Measurements from ENCODE around the gene PCSK7. TPM values are rescaled to one million over a fixed set of nuclear protein-coding genes. Genes with fewer than 3 reads are reported as not detected.
"Not testable (repeated sequence)": the region's sequence is repeated elsewhere in the genome, so short reads cannot be mapped to it uniquely, and the experiment has no call there.

The PCSK7 gene
- total RNA-seq, 1 experiment from 2014 or later = 85.4 TPM

DNA sequence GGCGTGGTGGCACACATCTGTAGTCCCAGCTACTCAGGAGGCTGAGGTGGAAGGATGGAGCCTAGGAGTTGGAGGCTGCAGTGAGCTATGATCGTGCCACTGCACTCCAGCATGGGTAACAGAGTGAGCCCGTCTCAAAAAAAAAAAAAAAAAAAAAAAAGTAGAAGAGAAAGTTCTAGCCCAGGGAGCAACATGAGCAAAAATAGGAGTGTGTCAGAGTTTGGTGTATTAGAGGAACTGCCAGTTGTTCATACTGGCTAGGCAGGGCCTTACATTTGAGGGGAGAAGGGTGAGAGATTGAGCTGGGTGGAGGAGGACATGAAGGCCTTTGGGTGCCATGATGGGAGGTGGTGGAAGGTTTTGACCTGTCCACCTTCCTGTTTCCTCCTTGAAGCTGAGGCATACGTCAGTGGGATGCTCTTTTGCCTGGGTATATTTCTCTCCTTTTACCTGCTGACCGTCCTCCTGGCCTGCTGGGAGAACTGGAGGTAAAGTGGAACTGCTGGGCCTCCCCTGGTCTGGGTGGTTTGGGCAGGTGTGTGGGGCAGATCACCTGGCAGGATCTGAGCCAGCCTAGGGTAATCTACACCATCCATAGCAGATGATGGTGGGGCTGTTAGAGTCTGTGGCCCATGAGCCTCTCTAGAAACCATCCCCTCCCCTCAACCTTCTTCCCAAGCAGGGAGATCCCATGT, 46.0 kb downstream of the PCSK7 start:
- no peak for DNase-seq (ENCODE audit: low spot score)

DNA sequence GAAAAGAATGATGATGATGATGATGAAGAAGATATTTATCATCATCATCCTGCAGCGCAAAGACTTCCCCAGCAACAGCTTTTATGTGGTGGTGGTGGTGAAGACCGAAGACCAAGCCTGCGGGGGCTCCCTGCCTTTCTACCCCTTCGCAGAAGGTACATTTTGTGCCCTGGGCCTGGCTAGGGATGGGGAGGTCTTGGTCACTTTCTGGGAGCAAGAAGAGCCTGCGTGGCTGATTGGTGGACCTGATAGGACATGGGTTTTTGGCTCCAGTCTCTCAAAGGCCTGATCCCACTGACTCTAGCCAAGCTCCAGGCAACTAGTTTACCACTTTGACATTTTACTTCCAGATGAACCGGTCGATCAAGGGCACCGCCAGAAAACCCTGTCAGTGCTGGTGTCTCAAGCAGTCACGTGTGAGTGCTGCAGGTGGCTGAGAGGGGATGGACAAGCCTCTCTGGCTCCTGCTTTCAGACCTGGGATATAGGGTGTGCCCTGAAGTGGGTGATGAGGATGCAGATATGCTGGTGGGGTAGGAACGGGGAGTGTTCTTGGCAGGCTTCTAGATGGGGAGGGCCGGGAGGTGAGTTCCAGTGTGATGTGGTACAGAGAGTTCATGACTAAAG, 48.0 kb downstream of the PCSK7 start:
- no peak for DNase-seq (ENCODE audit: low spot score)

DNA sequence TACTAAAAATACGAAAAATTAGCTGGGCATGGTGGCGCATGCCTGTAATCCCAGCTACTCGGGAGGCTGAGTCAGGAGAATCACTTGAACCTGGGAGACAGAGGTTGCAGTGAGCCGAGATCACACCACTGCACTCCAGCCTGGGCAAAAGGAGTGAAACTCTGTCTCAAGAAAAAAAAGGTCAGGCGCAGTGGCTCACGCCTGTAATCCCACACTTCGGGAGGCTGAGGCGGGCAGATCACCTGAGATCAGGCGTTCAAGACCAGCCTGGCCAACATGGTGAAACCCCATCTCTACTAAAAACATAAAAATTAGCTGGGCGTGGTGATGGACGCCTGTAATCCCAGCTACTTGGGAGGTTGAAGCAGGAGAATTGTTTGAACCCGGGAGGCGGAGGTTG, 48.7 kb downstream of the PCSK7 start:
- DNase-seq (ENCODE audit: low spot score) = not testable (repeated sequence)

DNA sequence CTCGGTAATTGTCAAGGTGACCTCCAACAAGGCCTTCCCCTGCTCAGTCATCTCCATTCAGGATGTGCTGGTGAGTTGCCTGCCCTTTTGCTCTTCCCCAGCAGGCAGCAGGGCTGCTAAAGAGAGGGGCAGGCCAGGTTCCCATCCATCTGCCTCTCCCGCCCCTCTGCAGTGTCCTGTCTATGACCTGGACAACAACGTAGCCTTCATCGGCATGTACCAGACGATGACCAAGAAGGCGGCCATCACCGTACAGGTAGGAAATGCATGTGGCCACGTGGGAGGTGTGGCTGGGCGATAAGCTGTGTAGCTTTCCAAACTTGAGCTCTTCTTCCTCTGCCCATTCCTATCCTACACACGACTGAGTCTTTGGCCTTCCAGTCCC, 49.3 kb downstream of the PCSK7 start:
- DNase-seq (ENCODE audit: low spot score) = no peak

DNA sequence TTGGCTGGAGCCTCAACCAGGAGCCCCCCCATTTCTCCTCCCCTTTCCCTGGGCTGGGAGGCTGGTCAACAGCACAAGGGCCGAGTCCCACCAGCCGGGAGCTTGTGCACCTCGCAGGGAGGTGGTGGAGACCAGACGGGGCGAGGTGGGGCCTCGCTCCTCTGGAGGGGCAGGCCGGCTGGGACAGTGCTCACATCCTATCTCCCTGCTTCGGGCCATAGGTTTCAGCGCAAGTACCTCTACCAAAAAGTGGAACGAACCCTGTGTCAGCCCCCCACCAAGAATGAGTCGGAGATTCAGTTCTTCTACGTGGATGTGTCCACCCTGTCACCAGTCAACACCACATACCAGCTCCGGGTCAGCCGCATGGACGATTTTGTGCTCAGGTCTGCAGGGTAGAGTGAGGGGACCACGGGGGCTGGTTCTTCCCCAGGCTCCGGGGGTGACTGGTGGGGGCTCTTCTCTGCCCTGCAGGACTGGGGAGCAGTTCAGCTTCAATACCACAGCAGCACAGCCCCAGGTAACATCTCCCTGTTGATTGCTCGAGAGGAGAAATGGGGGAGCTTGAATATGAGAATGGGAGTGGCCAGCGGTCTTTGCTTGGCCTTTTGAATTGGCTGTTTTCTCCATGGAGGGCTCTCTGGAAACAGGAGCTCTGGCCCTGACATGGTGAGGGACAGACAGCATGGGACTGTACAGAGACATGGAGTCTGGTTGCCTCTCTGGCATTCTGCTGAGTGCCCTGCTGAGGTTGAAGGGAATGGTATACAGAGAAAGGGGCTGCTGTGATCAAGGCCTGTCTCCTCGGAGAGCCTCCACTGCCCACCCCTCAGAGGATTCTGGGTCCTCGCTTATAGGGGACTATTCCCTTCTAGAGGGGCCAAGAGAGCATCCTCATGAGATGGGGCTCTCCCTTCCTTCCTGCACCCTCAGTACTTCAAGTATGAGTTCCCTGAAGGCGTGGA, 50.0 kb downstream of the PCSK7 start:
- DNase-seq (ENCODE audit: low spot score) = no peak

DNA sequence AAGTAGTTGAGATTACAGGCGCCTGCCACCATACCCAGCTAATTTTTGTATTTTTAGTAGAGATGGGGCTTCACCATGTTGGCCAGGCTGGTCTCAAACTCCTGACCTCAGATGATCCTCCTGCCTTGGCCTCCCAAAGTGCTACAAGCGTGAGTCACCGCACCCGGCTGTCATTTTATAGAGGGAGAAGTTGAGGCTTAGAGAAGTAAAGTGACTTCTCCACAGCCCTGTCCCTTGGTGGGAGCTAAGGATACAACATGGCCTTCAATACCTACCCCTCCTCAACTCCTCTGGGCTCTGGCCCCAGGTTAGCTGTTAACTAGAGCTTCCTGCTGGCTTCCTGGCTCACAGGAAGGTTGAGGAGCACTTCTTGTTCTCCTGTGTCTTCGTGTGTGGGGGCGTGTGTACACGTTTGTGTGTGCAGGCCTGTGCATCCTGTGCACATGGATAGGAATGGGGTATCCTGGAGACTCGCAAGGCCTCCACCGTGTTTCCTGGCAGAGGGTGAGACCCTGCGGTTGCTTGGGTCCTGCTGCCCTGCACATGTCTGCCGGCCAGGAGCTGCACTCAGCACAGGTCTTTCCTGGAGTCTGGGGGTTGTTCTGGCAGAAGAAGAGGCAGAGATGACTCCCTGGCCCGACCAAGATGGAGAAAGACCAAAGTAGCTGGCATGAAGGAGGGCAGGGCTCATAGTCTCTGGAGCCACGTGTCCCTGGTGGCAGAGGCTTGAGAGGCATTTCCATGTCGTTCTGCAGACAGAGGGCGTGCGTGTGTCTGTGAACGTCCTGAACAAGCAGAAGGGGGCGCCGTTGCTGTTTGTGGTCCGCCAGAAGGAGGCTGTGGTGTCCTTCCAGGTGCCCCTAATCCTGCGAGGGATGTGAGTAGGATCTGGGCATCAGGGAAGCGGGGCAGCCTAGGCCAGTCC, 51.0 kb downstream of the PCSK7 start:
- peak; percentile 81 for DNase-seq (ENCODE audit: low spot score)

DNA sequence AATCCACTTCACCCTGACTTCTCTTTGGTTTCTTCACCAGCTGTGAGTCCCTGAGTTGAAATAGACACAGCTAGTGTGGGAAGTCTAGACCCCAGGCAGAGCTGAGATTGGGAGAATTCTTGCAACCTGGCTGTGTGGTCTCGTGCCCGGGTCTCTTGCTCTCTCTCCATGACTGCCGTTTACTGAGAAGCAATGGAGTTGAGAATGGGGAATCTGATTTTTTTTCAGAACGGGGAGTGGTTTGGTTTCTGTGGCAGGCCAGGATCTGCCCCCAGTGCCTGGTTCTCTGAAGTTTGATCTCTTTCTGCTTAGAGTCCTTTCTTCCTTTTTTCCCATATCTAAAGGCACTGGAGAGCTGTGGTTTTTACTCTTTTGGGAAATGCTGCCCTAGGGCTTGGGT, 51.9 kb downstream of the PCSK7 start:
- DNase-seq (ENCODE audit: low spot score) = no peak

DNA sequence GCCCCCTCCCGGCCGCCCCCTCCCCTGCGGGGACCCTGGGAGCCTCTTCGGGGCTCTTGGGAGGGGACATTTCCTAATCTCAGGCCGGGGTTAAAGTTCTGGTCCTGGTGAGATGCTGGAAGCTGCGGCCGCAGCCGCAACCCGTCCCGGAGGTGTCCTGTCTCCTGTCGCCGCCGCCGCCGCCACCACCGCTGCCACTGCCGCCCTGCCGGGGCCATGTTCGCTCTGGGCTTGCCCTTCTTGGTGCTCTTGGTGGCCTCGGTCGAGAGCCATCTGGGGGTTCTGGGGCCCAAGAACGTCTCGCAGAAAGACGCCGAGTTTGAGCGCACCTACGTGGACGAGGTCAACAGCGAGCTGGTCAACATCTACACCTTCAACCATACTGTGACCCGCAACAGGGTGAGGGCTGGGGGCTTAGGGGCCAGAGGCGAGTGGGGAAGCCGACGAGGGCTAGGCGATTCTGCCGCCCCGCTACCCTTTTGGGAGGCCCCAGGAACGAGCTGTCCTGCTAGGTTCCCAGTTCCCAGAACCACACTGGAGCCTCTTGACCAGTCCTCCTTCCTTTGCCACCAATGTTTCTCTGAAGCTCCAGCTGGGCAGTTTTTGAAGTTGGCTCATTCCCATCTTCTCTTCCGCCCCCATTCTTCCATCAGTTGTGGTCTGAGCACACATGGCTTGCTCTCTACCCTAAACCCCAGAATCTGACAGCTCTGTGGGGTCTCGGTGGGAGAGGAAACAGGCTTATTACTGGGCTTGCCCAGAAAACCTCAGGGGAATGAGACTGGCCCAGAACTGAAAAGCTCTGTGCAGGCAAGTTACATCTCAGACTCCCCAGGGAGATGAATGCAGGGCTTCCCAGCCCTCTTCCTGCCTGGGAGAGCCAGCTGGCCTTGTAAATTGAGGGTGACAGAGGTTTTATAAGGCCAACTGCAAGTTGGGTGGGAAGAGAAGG, 52.5 kb downstream of the PCSK7 start:
- DNase-seq (ENCODE audit: low spot score) = peak; percentile 55

DNA sequence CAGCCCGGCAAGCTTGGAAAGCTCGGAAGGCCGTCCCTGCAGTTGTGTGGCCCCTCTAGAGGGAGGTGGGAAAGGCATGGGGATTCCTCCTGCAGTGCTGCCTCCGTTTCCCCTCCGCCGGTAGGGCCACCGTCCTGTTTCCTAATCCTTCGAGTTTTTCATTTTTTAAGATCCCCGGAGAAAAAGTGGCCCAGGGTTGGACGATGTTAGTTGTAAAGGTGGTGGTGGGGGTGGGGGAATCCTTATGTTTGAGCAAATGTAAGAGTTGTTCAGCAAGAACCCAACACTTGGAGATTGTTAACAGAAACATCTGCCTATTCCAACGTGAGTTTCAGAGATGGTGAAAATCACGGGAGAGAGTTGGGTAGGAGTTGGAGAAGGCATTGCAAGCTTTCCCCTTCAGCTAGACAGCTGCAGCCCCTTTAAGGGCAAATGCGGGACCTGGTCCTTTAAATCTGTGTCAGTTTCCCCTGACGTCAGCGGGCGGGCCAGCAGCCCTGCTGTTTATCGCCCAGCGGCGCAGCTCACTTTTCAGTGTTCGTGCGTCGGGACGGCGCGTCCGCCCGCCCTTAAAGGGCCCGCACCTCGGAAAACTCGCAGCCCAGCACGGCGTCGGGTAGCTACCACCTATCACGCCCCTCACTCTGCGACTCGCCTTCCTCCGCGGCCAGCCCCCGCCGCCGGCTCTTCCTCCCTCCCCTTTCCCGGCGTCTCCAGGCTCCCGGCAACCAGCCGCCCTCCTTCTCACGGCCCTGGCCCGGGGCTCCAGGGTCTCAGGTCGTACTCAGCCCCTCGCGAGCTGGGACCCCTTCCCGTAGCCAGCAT, 53.5 kb downstream of the PCSK7 start, which contains the start of gene SIDT2:
Gene SIDT2 (plus strand): TSS at position 534 of the 825 bp plus-strand sequence. CDS start 521 bp downstream, outside the sequence.
- peak; percentile 94 for DNase-seq (ENCODE audit: low spot score)

DNA sequence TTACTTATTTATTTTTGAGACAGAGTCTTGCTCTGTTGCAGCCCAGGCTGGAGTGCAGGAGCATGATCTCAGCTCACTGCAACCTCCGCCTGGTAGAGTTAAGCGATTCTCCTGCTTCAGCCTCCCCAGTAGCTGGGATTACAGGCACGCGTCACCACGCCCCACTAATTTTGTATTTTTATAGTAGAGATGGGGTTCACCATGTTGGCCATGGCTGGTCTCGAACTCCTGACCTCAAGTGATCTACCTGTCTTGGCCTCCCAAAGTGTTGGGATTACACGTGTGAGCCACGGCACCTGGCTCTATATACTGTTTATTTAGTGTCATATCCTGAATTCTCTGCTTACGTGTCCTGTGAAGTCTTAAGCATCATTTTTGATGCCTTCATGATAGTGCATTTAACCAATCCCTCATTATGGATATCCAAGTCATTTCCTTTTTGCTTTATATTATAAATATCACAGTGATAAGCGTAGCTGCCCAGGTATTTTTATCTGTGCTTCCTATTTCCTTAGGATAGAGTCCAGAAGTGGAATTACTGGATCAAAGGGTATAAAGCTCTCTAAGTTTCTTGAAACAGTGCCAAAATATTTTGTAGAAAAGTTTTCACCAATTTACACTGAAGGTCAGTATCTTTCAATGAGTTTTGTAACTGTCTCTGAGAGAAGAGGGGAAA, 54.2 kb downstream of the PCSK7 start:
- peak; percentile 62 for DNase-seq (ENCODE audit: low spot score)

DNA sequence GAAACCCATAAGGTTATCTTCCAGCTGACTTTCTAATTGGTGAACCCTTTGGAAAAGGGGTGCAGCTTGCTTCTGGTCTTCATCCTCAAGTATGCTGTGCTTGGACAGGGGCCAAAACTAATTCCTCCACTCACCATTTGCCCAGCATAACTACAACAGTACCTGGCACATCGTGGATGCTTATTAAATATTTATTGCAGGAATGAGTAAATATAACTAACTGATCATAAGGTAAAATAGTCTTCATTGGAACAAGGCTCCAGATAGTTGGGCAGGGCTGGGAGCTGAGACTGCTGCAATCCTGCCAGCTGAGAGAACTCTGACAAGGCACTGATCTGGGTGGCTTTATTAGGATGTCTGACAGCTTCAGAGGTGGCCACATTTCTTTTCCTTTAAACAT, 55.7 kb downstream of the PCSK7 start:
- peak; percentile 34 for DNase-seq (ENCODE audit: low spot score)

DNA sequence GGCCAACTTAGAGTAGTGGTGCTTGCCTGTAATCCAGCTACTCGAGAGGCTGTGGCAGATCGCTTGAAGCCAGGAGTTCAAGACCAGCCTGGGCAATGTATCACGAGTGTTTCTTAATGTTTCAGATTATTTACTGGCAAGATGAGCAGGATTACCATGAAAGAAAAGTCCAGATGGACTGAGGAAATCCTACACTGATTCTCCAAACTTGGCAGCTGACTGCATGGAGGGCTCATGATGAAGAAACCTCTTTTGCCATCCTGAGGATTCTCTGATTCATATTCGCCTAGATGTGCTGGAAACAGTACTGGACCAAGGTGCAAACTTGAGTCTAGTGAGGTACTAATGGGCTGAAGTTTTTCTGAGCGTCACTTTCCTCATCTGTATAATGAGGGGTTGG, 56.1 kb downstream of the PCSK7 start:
- no peak for DNase-seq (ENCODE audit: low spot score)

DNA sequence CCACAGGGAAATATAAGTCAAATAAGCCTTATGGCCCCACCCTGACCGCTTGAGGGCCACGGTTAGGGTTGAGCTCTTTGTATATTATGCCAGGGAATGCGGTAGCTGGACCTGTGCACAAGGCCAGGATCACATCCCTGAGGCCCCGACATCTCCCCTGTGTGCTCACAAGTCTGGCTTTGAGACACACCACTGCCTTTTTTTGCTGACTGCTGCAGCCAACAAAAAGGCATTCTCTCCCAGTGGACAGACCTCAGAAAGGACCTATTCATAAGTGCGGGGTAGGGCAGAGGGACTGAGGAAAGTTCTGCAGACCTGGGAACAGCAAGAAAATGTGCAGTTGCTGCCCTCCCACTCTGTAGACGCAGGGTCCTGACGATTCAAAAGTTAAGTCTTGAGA, 56.8 kb downstream of the PCSK7 start:
- DNase-seq (ENCODE audit: low spot score) = no peak

DNA sequence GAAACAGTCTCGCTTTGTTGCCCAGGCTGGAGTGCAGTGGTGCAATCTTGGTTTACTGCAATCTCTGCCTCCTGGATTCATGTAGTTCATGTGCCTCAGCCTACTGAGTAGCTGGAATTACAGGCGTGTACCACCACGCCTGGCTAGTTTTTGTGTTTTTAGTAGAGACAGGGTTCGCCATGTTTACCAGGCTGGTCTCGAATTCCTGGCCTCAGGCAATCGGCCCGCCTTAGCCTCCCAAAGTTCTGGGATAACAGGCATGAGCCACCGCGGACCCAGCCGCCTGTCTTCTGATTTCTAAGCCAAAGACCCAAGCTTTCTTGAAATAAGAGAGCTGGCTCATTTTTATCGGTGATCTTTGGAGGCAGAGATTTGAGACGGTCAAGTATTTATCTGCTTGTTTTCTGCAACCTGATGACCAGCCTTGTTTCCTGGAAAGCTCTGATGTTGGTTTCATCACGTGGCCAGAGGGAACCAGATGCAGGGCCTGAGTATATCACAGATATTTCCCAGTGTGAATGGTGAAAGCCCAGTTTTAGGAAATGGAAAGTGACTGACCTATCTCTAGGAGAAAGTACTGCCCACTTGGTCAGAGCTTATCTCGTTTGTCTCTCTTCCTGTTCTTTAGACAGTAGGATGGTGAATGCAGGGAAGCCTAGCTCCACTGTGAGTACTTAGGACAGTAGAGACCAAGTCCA, 59.0 kb downstream of the PCSK7 start:
- no peak for DNase-seq (ENCODE audit: low spot score)

DNA sequence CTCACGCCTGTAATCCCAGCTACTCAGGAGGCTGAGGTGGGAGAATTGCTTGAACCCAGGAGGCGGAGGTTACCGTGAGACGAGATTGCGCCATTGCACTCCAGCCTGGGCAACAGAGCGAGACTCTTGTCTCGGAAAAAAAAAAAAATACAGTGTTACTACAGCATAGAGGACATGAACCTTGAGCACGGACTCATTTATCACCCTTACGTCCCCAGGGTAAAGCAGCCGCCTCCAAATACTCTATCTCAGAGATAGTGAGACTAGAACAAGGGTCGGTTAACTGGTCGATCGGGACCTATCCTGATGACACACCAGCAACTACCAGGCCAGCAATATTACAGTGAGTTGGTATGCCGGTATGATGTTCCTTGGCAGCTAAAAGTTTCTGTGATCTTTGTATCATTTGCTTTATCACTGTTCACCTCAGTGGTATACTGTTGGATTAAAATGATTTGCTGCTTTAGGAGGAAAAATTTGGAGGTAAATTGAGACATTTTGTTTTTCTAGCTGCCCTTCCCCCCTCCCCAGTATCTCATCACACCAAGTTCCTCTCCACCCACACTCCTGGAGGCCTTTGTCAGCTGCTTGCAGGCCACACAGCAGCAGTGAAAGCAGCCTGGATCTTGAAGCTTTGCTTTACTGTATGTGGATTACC, 60.3 kb downstream of the PCSK7 start:
- DNase-seq (ENCODE audit: low spot score) = no peak

DNA sequence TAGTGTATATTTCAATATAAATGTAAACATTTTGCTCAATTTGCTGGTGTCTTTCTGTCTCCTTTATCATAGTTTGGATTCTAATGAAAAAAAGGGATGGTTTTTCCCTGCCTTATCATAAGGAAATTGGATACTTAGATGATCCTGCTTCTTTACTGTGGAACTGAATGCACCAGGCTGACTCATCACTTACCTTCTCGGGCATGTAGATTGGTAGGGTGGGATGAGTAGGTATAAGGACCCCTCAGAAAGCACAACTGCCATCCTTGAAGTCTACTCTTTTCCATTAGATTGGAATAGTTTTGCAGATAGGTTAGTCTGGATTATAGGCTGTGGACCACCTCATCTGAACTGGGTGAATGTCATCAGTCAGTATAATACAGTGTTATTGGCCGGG, 60.9 kb downstream of the PCSK7 start:
- no peak for DNase-seq (ENCODE audit: low spot score)

DNA sequence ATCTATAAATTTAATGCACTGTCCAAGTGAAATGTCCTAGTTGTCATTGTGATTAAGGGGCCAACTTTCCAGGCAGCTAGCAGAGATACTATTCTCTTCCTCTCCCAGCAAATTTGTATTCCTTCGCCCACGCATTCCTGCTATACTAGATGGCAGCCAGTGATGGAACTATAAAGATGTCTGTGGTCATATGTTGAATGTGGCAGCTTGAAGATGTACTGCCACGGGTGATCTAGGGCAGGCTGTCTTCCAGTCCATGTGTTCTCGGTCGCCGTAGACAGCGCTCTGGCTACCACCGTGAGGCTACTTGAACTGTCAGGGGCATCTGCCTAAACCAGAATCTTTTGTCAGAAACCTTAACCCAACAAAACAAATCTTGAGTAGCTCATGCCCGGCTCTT, 61.7 kb downstream of the PCSK7 start:
- no peak for DNase-seq (ENCODE audit: low spot score)

All from HT-29 (cell line).